ENCODE measurements around the gene LY6G6C. TPM values are rescaled to one million over a fixed set of nuclear protein-coding genes. Genes with fewer than 3 reads are reported as not detected.
A peak's percentile ranks its signal among the peaks of the same experiment; 100 is the strongest.

LY6G6C gene
- total and polyA plus RNA-seq, 2 of the 13 experiments (the other 11 are each of a cell fraction or from before 2014, with no cell fraction given): 0.15 TPM; not detected in 1

GRCh38 chr6:31736021-31736767 is 14.6 kb upstream of the LY6G6C start, which contains the start of gene CLIC1 (continued):
- TF ChIP-seq TERF1 (CRISPR knock-in tag; IDR thresholded peaks at IDR 0.05): no peak
- TF ChIP-seq ZMYM3 (CRISPR knock-in tag; IDR thresholded peaks at IDR 0.05): peak; percentile 11; the same call in 1 of the 2 replicates
- TF ChIP-seq, protein P1, sequence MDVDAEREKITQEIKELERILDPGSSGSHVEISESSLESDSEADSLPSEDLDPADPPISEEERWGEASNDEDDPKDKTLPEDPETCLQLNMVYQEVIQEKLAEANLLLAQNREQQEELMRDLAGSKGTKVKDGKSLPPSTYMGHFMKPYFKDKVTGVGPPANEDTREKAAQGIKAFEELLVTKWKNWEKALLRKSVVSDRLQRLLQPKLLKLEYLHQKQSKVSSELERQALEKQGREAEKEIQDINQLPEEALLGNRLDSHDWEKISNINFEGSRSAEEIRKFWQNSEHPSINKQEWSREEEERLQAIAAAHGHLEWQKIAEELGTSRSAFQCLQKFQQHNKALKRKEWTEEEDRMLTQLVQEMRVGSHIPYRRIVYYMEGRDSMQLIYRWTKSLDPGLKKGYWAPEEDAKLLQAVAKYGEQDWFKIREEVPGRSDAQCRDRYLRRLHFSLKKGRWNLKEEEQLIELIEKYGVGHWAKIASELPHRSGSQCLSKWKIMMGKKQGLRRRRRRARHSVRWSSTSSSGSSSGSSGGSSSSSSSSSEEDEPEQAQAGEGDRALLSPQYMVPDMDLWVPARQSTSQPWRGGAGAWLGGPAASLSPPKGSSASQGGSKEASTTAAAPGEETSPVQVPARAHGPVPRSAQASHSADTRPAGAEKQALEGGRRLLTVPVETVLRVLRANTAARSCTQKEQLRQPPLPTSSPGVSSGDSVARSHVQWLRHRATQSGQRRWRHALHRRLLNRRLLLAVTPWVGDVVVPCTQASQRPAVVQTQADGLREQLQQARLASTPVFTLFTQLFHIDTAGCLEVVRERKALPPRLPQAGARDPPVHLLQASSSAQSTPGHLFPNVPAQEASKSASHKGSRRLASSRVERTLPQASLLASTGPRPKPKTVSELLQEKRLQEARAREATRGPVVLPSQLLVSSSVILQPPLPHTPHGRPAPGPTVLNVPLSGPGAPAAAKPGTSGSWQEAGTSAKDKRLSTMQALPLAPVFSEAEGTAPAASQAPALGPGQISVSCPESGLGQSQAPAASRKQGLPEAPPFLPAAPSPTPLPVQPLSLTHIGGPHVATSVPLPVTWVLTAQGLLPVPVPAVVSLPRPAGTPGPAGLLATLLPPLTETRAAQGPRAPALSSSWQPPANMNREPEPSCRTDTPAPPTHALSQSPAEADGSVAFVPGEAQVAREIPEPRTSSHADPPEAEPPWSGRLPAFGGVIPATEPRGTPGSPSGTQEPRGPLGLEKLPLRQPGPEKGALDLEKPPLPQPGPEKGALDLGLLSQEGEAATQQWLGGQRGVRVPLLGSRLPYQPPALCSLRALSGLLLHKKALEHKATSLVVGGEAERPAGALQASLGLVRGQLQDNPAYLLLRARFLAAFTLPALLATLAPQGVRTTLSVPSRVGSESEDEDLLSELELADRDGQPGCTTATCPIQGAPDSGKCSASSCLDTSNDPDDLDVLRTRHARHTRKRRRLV (CRISPR knock-in tag; IDR thresholded peaks at IDR 0.05): no peak
- TF ChIP-seq NFIB (CRISPR knock-in tag; IDR thresholded peaks at IDR 0.05; ENCODE audit: borderline replicate concordance): no peak
- TF ChIP-seq ZNF839 (CRISPR knock-in tag; IDR thresholded peaks at IDR 0.05; ENCODE audit: borderline replicate concordance): no peak
- TF ChIP-seq ARNTL (CRISPR knock-in tag; IDR thresholded peaks at IDR 0.05): no peak
- TF ChIP-seq STAG1 (CRISPR knock-in tag; IDR thresholded peaks at IDR 0.05): no peak
- no peak; the same call in 1 of the 2 replicates for TF ChIP-seq GMEB1 (CRISPR knock-in tag; IDR thresholded peaks at IDR 0.05; ENCODE audit: borderline replicate concordance)
- TF ChIP-seq, protein P2, sequence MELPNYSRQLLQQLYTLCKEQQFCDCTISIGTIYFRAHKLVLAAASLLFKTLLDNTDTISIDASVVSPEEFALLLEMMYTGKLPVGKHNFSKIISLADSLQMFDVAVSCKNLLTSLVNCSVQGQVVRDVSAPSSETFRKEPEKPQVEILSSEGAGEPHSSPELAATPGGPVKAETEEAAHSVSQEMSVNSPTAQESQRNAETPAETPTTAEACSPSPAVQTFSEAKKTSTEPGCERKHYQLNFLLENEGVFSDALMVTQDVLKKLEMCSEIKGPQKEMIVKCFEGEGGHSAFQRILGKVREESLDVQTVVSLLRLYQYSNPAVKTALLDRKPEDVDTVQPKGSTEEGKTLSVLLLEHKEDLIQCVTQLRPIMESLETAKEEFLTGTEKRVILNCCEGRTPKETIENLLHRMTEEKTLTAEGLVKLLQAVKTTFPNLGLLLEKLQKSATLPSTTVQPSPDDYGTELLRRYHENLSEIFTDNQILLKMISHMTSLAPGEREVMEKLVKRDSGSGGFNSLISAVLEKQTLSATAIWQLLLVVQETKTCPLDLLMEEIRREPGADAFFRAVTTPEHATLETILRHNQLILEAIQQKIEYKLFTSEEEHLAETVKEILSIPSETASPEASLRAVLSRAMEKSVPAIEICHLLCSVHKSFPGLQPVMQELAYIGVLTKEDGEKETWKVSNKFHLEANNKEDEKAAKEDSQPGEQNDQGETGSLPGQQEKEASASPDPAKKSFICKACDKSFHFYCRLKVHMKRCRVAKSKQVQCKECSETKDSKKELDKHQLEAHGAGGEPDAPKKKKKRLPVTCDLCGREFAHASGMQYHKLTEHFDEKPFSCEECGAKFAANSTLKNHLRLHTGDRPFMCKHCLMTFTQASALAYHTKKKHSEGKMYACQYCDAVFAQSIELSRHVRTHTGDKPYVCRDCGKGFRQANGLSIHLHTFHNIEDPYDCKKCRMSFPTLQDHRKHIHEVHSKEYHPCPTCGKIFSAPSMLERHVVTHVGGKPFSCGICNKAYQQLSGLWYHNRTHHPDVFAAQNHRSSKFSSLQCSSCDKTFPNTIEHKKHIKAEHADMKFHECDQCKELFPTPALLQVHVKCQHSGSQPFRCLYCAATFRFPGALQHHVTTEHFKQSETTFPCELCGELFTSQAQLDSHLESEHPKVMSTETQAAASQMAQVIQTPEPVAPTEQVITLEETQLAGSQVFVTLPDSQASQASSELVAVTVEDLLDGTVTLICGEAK (IDR thresholded peaks at IDR 0.05): no peak
- TF ChIP-seq, protein P2 (CRISPR knock-in tag; IDR thresholded peaks at IDR 0.05): peak; percentile 67
- TF ChIP-seq BCL6 (CRISPR knock-in tag; IDR thresholded peaks at IDR 0.05): peak; percentile 69

Data from HepG2 (cell line).